M059J (cell line): ENCODE measurements around the gene MBD3. TPM values are rescaled to one million over a fixed set of nuclear protein-coding genes. Genes with fewer than 3 reads are reported as not detected.

Experiments
- total RNA-seq: library from RNA; depleted of rRNA; stranded (reverse); fragments of >200 nt; shearing (Covaris generic); gene quantifications from 2 replicates; pipeline ENCODE4 v1.2.3, GENCODE V29; 2014; rRNA removed

Gene MBD3
- total RNA-seq, 1 experiment from 2014 or later = 116 TPM

Other genes with a start within 250 kb of the MBD3 start
- 119 and 150 TPM in 2 replicates for gene NDUFS7, start 209.0 kb downstream of the MBD3 start, total RNA-seq
- gene GAMT, start 191.3 kb downstream of the MBD3 start, total RNA-seq = 33.2 and 37.7 TPM in 2 replicates
- gene DAZAP1, start 185.3 kb downstream of the MBD3 start, total RNA-seq = 87.7 and 97.6 TPM in 2 replicates
- gene RPS15, start 154.5 kb downstream of the MBD3 start, total RNA-seq = 1,527 and 2,021 TPM in 2 replicates
- gene APC2, start 142.7 kb downstream of the MBD3 start, total RNA-seq = 0.49 TPM in 1 of 2 replicates, not detected in the other
- 35.6 and 47.7 TPM in 2 replicates for gene C19orf25, start 113.7 kb downstream of the MBD3 start, total RNA-seq
- gene PCSK4, start 102.5 kb downstream of the MBD3 start, total RNA-seq = 0.96 TPM in 1 of 2 replicates, not detected in the other
- gene REEP6, start 101.7 kb downstream of the MBD3 start, total RNA-seq = 5.2 and 6.3 TPM in 2 replicates
- 0.84 and 3.7 TPM in 2 replicates for gene ADAMTSL5, start 79.8 kb downstream of the MBD3 start, total RNA-seq
- gene PLK5, start 68.8 kb downstream of the MBD3 start, total RNA-seq = not detected in 2 replicates
- 16.5 and 48.0 TPM in 2 replicates for gene MEX3D, start 24.5 kb downstream of the MBD3 start, total RNA-seq
- gene UQCR11, start 12.6 kb upstream of the MBD3 start, total RNA-seq = 87.1 and 105 TPM in 2 replicates
- gene TCF3, start 59.8 kb upstream of the MBD3 start, total RNA-seq = 38.1 and 90.7 TPM in 2 replicates
- gene ONECUT3, start 160.6 kb upstream of the MBD3 start, total RNA-seq = not detected in 2 replicates
- gene ATP8B3, start 219.4 kb upstream of the MBD3 start, total RNA-seq = 5.8 and 6.4 TPM in 2 replicates